MCF 10A (cell line): Measurements from ENCODE around the gene BPTF. TPM values are rescaled to one million over a fixed set of nuclear protein-coding genes. Genes with fewer than 3 reads are reported as not detected.

ENCODE experiments used
- BruUV-seq: library from RNA; stranded (reverse); fragments of 400-500 nt; replicated peaks from 2 replicates; lab custom pipeline; 2021; lab: Mats Ljungman, UMichigan
- CTCF ChIA-PET: fragments of 300-600 bp; sonication (Branson Sonifier 250); formaldehyde crosslinking; extraction: SDS; loops from one replicate; lab custom pipeline; 2021; ENCODE audit warnings: antibody characterized with exemption, inconsistent platforms; lab: Yijun Ruan, JAX
- POLR2A ChIA-PET: fragments of 300-600, 350-650 bp; sonication (Branson Sonifier 250); formaldehyde crosslinking; extraction: SDS; loops from one replicate; lab custom pipeline; 2020; ENCODE audit warnings: antibody characterized with exemption, inconsistent platforms; lab: Yijun Ruan, JAX
- DNase-seq: peaks from one replicate; pipeline ENCODE4 v3.0.0-alpha.2; 2018; ENCODE audit not compliant: unreplicated experiment
- H3K27ac Mint-ChIP-seq: one replicate; pipeline ENCODE4 v1.8.0; 2022; ENCODE audit warnings: mild to moderate bottlenecking, low read depth, mixed read lengths; ENCODE audit not compliant: unreplicated experiment
- H3K27me3 Mint-ChIP-seq: one replicate; pipeline ENCODE4 v1.8.0; 2022; ENCODE audit warnings: mixed read lengths; ENCODE audit not compliant: insufficient read depth, unreplicated experiment
- H3K36me3 Mint-ChIP-seq: one replicate; pipeline ENCODE4 v1.8.0; 2022; ENCODE audit warnings: mild to moderate bottlenecking, moderate library complexity, mixed read lengths; ENCODE audit not compliant: insufficient read depth, unreplicated experiment
- H3K4me1 Mint-ChIP-seq: one replicate; pipeline ENCODE4 v1.8.0; 2022; ENCODE audit warnings: mixed read lengths; ENCODE audit not compliant: insufficient read depth, unreplicated experiment
- H3K4me3 Mint-ChIP-seq: one replicate; pipeline ENCODE4 v1.8.0; 2022; ENCODE audit warnings: mild to moderate bottlenecking, moderate library complexity, mixed read lengths; ENCODE audit not compliant: unreplicated experiment
- H3K9me3 Mint-ChIP-seq: one replicate; pipeline ENCODE4 v1.8.0; 2022; ENCODE audit warnings: mixed read lengths; ENCODE audit not compliant: unreplicated experiment
- intact Hi-C: fragments of 100-400 bp; cut with micrococcal nuclease; formaldehyde crosslinking; loops from 2 replicates; pipeline ENCODE4 v1.14.1; 2022
- total RNA-seq: library from RNA; stranded (reverse); gene quantifications from 2 replicates; pipeline ENCODE4 v1.2.3, GENCODE V29; 2022
- TF ChIP-seq, protein P1 (sequence below): fragments of 200-600 bp; IDR thresholded peaks from one replicate; pipeline ENCODE4 v1.8.0; 2022; ENCODE audit warnings: antibody characterized with exemption, mild to moderate bottlenecking; ENCODE audit not compliant: unreplicated experiment

Gene BPTF
- total RNA-seq, 1 experiment from 2014 or later: 63.7 TPM

- H3K9me3 Mint-ChIP-seq: no peaks in the 10 kb centered on the region
- H3K4me3 Mint-ChIP-seq: no peak overlapping the region
- CTCF ChIA-PET: interaction anchor here (0.7 kb wide), 1 partner anchor 36 kb away, joined by 3 read pairs; no protein-coding TSS in a partner anchor
- peaks cover 78% of the 10 kb centered on the region for H3K36me3 Mint-ChIP-seq
- no TSS peak for BruUV-seq
- intact Hi-C loops: no loop called here
- no peak overlapping the region for H3K27ac Mint-ChIP-seq
- TF ChIP-seq, protein P1, sequence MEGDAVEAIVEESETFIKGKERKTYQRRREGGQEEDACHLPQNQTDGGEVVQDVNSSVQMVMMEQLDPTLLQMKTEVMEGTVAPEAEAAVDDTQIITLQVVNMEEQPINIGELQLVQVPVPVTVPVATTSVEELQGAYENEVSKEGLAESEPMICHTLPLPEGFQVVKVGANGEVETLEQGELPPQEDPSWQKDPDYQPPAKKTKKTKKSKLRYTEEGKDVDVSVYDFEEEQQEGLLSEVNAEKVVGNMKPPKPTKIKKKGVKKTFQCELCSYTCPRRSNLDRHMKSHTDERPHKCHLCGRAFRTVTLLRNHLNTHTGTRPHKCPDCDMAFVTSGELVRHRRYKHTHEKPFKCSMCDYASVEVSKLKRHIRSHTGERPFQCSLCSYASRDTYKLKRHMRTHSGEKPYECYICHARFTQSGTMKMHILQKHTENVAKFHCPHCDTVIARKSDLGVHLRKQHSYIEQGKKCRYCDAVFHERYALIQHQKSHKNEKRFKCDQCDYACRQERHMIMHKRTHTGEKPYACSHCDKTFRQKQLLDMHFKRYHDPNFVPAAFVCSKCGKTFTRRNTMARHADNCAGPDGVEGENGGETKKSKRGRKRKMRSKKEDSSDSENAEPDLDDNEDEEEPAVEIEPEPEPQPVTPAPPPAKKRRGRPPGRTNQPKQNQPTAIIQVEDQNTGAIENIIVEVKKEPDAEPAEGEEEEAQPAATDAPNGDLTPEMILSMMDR: no peak
- POLR2A ChIA-PET: no interaction called here
- H3K27me3 Mint-ChIP-seq: no peaks in the 10 kb centered on the region
- H3K4me1 Mint-ChIP-seq: no peaks in the 10 kb centered on the region
- DNase-seq: no peak
These were observed 85.9 kb downstream of the BPTF start for GRCh38 chr17:67911059-67911782.

- intact Hi-C loops: no loop called here
- POLR2A ChIA-PET: no interaction called here
- DNase-seq: no peak
- Mint-ChIP-seq H3K27me3 (no peaks in the 10 kb centered on the region), H3K4me3 (no peak overlapping the region), H3K4me1 (no peaks in the 10 kb centered on the region), H3K9me3 (no peaks in the 10 kb centered on the region), H3K36me3 (peaks cover 79% of the 10 kb centered on the region), H3K27ac (no peak overlapping the region)
- BruUV-seq: no TSS peak
- TF ChIP-seq, protein P1: no peak
- CTCF ChIA-PET: interaction anchor here (0.5 to 0.6 kb wide), 2 partner anchors 295 to 541 kb away, joined by 3 read pairs; no protein-coding TSS in a partner anchor
These were observed 86.8 kb downstream of the BPTF start for GRCh38 chr17:67912088-67912487.

DNA sequence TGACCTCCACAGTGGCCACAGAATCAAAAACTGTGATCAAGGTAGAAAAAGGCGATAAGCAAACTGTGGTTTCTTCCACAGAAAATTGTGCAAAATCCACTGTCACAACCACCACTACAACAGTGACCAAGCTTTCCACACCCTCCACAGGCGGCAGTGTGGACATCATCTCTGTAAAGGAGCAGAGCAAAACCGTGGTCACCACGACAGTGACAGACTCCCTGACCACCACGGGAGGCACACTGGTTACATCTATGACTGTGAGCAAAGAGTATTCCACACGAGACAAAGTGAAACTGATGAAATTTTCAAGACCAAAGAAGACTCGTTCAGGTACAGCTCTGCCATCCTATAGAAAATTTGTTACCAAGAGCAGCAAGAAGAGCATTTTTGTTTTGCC, 87.4 kb downstream of the BPTF start:
- intact Hi-C loops: no loop called here
- no peak for DNase-seq
- ChIA-PET CTCF (interaction anchor here (0.5 to 0.6 kb wide), 2 partner anchors 294 to 541 kb away, joined by 3 read pairs; no protein-coding TSS in a partner anchor), POLR2A (no interaction called here)
- no peak overlapping the region for H3K27ac Mint-ChIP-seq
- H3K9me3 Mint-ChIP-seq: no peaks in the 10 kb centered on the region
- no peak overlapping the region for H3K4me3 Mint-ChIP-seq
- TSS peak; percentile 43 for BruUV-seq
- peaks cover 73% of the 10 kb centered on the region for H3K36me3 Mint-ChIP-seq
- TF ChIP-seq, protein P1: no peak
- no peaks in the 10 kb centered on the region for H3K27me3 Mint-ChIP-seq
- H3K4me1 Mint-ChIP-seq: no peaks in the 10 kb centered on the region

GRCh38 chr17:67920212-67920611, 94.9 kb downstream of the BPTF start:
- intact Hi-C loops: no loop called here
- no peaks in the 10 kb centered on the region for H3K9me3 Mint-ChIP-seq
- ChIA-PET CTCF (interaction anchor here (0.6 to 1.0 kb wide), 2 partner anchors 40 to 724 kb away, joined by 3 to 4 read pairs; no protein-coding TSS in a partner anchor), POLR2A (no interaction called here)
- H3K36me3 Mint-ChIP-seq: peaks cover 74% of the 10 kb centered on the region
- no peaks in the 10 kb centered on the region for H3K4me1 Mint-ChIP-seq
- BruUV-seq: no TSS peak
- TF ChIP-seq, protein P1: no peak
- no peak overlapping the region for H3K4me3 Mint-ChIP-seq
- no peak overlapping the region for H3K27ac Mint-ChIP-seq
- no peaks in the 10 kb centered on the region for H3K27me3 Mint-ChIP-seq
- no peak for DNase-seq
